HCT116 (cell line): ENCODE results near the gene PDSS2. TPM values are rescaled to one million over a fixed set of nuclear protein-coding genes. Genes with fewer than 3 reads are reported as not detected.

Source experiments
- ATAC-seq: fragments of 200-7000 bp; cut with Tn5 transposase; 2 replicates; pipeline ENCODE4 v1.9.1; 2020; ENCODE audit warnings: mild to moderate bottlenecking, moderate library complexity
- BruUV-seq: library from RNA; stranded (reverse); fragments of 400-500 nt; replicated peaks from 2 replicates; lab custom pipeline; 2021; lab: Mats Ljungman, UMichigan
- CTCF ChIA-PET: fragments of 300-600 bp; sonication (Branson Sonifier 250); formaldehyde crosslinking; loops from one replicate; lab custom pipeline; 2021; ENCODE audit warnings: antibody characterized with exemption; lab: Charles Lee
- POLR2A ChIA-PET: fragments of 300-600, 350-600 bp; sonication (Branson Sonifier 250); formaldehyde crosslinking; loops from one replicate; lab custom pipeline; 2021; ENCODE audit warnings: antibody characterized with exemption; lab: Charles Lee
- RAD21 ChIA-PET, 2 experiments: fragments of 300-600 bp; sonication (Branson Sonifier 250); formaldehyde crosslinking; loops; one replicate each; lab custom pipeline; 2023; ENCODE audit warnings: low total read pairs in 2 of 2; ENCODE audit not compliant: uncharacterized antibody in 2 of 2, unreplicated experiment in 2 of 2, low non-redundant PET in 1 of 2; lab: Charles Lee
- DNase-seq: peaks from one replicate; pipeline ENCODE4 v3.0.0-alpha.2; 2010; ENCODE audit warnings: low read depth, low spot score
- H2AFZ ChIP-seq: fragments of 200-600 bp; shearing (Covaris generic), sonication (generic); 2 replicates; pipeline ENCODE4 v1.6.1; 2017; ENCODE audit warnings: low read depth, mixed run types, mixed read lengths, antibody characterized with exemption, low read length; ENCODE audit not compliant: poor library complexity, severe bottlenecking
- H3K27ac ChIP-seq: 2 replicates; pipeline ENCODE4 v1.5.1; 2012; ENCODE audit warnings: low read depth, low read length
- H3K27me3 ChIP-seq: fragments of 200-600 bp; sonication (generic); 2 replicates; pipeline ENCODE4 v1.6.1; 2016; ENCODE audit warnings: mixed run types, low read length, mixed read lengths; ENCODE audit not compliant: insufficient read depth
- H3K36me3 ChIP-seq, 2 experiments: fragments of 200-500 bp in 1 of 2; fragments of 200-600 bp in 1 of 2; sonication (Bioruptor generic) in 1 of 2; sonication (generic) in 1 of 2; 2 replicates each; pipeline versions ENCODE4 v1.5.1 to v1.6.1; 2014 to 2016; ENCODE audit warnings: low read length in 2 of 2, inconsistent platforms in 1 of 2, mixed read lengths in 1 of 2, mixed run types in 1 of 2; ENCODE audit not compliant: insufficient read depth in 2 of 2, control insufficient read depth in 1 of 2
- H3K4me1 ChIP-seq, 2 experiments: fragments of 200-600 bp in 1 of 2; sonication (generic) in 1 of 2; 2 replicates each; pipeline versions ENCODE4 v1.5.1 to v1.6.1; 2012 to 2017; ENCODE audit warnings: low read length in 2 of 2, inconsistent platforms in 1 of 2, mild to moderate bottlenecking in 1 of 2, mixed read lengths in 1 of 2, mixed run types in 1 of 2, moderate library complexity in 1 of 2; ENCODE audit not compliant: insufficient read depth in 2 of 2, control insufficient read depth in 1 of 2
- H3K4me2 ChIP-seq: fragments of 200-600 bp; sonication (generic); 2 replicates; pipeline ENCODE4 v1.6.1; 2017; ENCODE audit warnings: mixed run types, low read length, mixed read lengths
- H3K4me3 ChIP-seq, 2 experiments: fragments of 200-600 bp in 1 of 2; sonication (generic) in 1 of 2; replicated peaks in 1 of 2; 2 replicates each; pipeline ENCODE4 v1.5.1; 2011 to 2016; ENCODE audit warnings: low read length in 2 of 2, control low read depth in 1 of 2, low read depth in 1 of 2, mild to moderate bottlenecking in 1 of 2, mixed read lengths in 1 of 2, mixed run types in 1 of 2
- H3K79me2 ChIP-seq: fragments of 200-600 bp; sonication (generic); 2 replicates; pipeline ENCODE4 v1.6.1; 2017; ENCODE audit warnings: mild to moderate bottlenecking, mixed run types, low read length, moderate library complexity, mixed read lengths; ENCODE audit not compliant: insufficient read depth
- H3K9ac ChIP-seq: fragments of 200-600 bp; sonication (generic); 2 replicates; pipeline ENCODE4 v1.6.1; 2016; ENCODE audit warnings: low read length, mixed read lengths
- H3K9me2 ChIP-seq: fragments of 200-600 bp; sonication (generic), shearing (Covaris generic); 2 replicates; pipeline ENCODE4 v1.6.1; 2017; ENCODE audit warnings: mixed run types, mild to moderate bottlenecking, moderate library complexity; ENCODE audit not compliant: insufficient read depth
- H3K9me3 ChIP-seq, 2 experiments: fragments of 200-500 bp in 1 of 2; fragments of 200-600 bp in 1 of 2; sonication (Bioruptor generic) in 1 of 2; sonication (generic) in 1 of 2; 2 replicates each; pipeline ENCODE4 v1.6.1; 2014 to 2017; ENCODE audit warnings: low read length in 2 of 2, mixed read lengths in 2 of 2, inconsistent platforms in 1 of 2, low read depth in 1 of 2, mild to moderate bottlenecking in 1 of 2, mixed run types in 1 of 2, moderate library complexity in 1 of 2; ENCODE audit not compliant: control insufficient read depth in 1 of 2, insufficient read depth in 1 of 2
- H4K20me1 ChIP-seq: fragments of 200-600 bp; sonication (generic), shearing (Covaris generic); 2 replicates; pipeline ENCODE4 v1.6.1; 2017; ENCODE audit warnings: mixed run types, mild to moderate bottlenecking, moderate library complexity; ENCODE audit not compliant: insufficient read depth
- CBX3 ChIP-seq: IDR thresholded peaks from 2 replicates; pipeline ENCODE4 v1.6.1; 2012; ENCODE audit warnings: low read depth
- CEBPB ChIP-seq: IDR thresholded peaks from 2 replicates; pipeline ENCODE4 v1.6.1; 2012; ENCODE audit warnings: low read depth
- EGR1 ChIP-seq: IDR thresholded peaks from 2 replicates; pipeline ENCODE4 v1.6.1; 2012; ENCODE audit warnings: low read depth
- ELF1 ChIP-seq: IDR thresholded peaks from 2 replicates; pipeline ENCODE4 v1.6.1; 2012; ENCODE audit warnings: low read depth, borderline replicate concordance
- EZH2 ChIP-seq: fragments of 200-600 bp; sonication (generic); IDR thresholded peaks from 2 replicates; pipeline ENCODE4 v1.6.1; 2017; ENCODE audit warnings: antibody characterized with exemption, mixed run types
- JUND ChIP-seq: IDR thresholded peaks from 2 replicates; pipeline ENCODE4 v1.6.1; 2012
- POLR2A ChIP-seq: IDR thresholded peaks from 2 replicates; pipeline ENCODE4 v1.7.0; 2011; ENCODE audit warnings: borderline replicate concordance; ENCODE audit not compliant: insufficient read depth, insufficient read length; ENCODE audit errors: extremely low read depth
- POLR2AphosphoS5 ChIP-seq: IDR thresholded peaks from 2 replicates; pipeline ENCODE4 v1.6.1; 2011; ENCODE audit warnings: mild to moderate bottlenecking, low read depth, low read length, moderate library complexity
- RAD21 ChIP-seq: IDR thresholded peaks from 2 replicates; pipeline ENCODE4 v1.6.1; 2012; ENCODE audit warnings: low read depth, mild to moderate bottlenecking
- SP1 ChIP-seq: IDR thresholded peaks from 2 replicates; pipeline ENCODE4 v1.6.1; 2012; ENCODE audit warnings: low read depth
- SRF ChIP-seq: IDR thresholded peaks from 2 replicates; pipeline ENCODE4 v1.6.1; 2012; ENCODE audit warnings: low read depth
- YY1 ChIP-seq: IDR thresholded peaks from 2 replicates; pipeline ENCODE4 v1.6.1; 2011; ENCODE audit warnings: low read length, low read depth, moderate library complexity, mild to moderate bottlenecking; ENCODE audit not compliant: insufficient replicate concordance; ENCODE audit errors: extremely low read depth
- ZFX ChIP-seq: fragments of 450-650 bp; IDR thresholded peaks from 2 replicates; pipeline ENCODE4 v1.6.1; 2017
- ZNF274 ChIP-seq: fragments of 200-500 bp; sonication (Bioruptor generic); IDR thresholded peaks from 2 replicates; pipeline ENCODE4 v1.6.1; 2014; ENCODE audit warnings: mild to moderate bottlenecking, low read depth, low read length, inconsistent platforms
- intact Hi-C: fragments of 100-400 bp; cut with micrococcal nuclease; formaldehyde crosslinking; loops from 2 replicates; pipeline ENCODE4 v1.10.0; 2022
- total RNA-seq: library from RNA; stranded (reverse); gene quantifications from one replicate; pipeline ENCODE4 v1.2.1, GENCODE V29; 2021; ENCODE audit not compliant: unreplicated experiment
- TF ChIP-seq, protein P1 (sequence below): IDR thresholded peaks from 2 replicates; pipeline ENCODE4 v1.6.1; 2012
- TF ChIP-seq, protein P2 (sequence below): IDR thresholded peaks from 2 replicates; pipeline ENCODE4 v1.6.1; 2012; ENCODE audit warnings: low read depth
- TF ChIP-seq, protein P3 (sequence below), 3 experiments: fragments of 200-600 bp in 1 of 3; sonication (generic) in 1 of 3; IDR thresholded peaks in 2 of 3; conservative IDR thresholded peaks in 1 of 3; 2 replicates each; pipeline ENCODE4 v1.5.1; 2012 to 2017; ENCODE audit warnings: low read depth in 2 of 3, low read length in 2 of 3, antibody characterized with exemption in 1 of 3, borderline replicate concordance in 1 of 3, control low read depth in 1 of 3, mild to moderate bottlenecking in 1 of 3, mixed read lengths in 1 of 3, mixed run types in 1 of 3, moderate library complexity in 1 of 3; ENCODE audit not compliant: insufficient read depth in 1 of 3
- TF ChIP-seq, protein P4 (sequence below): IDR thresholded peaks from 2 replicates; pipeline ENCODE4 v1.6.1; 2012

PDSS2 gene
- total RNA-seq, 1 experiment from 2014 or later = 12.2 TPM

DNA sequence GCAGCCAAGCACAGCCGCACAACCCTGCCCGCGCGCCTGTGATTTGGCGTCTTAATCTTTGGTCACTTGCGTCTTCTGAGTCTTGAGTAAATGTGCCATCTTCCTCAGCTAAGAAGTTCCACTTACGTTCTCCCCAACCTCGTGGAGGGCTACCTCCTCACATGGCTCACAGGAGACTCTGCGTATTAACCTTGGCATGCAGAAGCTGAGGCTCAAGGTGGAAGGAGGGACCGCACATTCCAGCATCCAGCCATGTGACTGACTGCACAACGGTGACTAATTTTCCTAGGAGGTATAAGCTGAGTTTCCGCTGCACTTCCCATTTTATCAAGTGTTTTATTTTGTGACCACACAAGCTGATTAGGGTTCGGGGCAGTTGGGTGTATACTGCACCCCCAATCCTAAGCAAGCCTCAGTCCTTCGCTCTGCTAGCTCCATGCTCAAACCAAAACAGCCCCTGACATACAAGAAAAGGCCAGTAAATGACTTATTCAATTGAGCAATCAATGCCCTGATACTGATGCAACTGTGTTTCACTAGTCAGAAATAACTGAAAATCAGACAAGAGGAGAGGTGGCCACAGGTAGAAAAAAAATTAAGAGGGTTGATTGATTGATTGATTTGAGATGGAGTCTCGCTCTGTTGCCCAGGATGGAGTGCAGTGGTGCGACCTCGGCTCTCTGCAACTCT lies 351.0 kb downstream of the PDSS2 start:
- H3K4me3 ChIP-seq = no peak overlapping the region
- DNase-seq = no peak
- no TSS peak for BruUV-seq
- no peaks in the 10 kb centered on the region for H3K36me3 ChIP-seq
- ChIA-PET POLR2A (no interaction called here), RAD21 (no interaction called here), CTCF (no interaction called here)
- H3K9me2 ChIP-seq = no peaks in the 10 kb centered on the region
- H3K9ac ChIP-seq = no peak overlapping the region
- intact Hi-C loops = no loop called here
- no peaks in the 10 kb centered on the region for H3K79me2 ChIP-seq
- H3K27me3 ChIP-seq = no peaks in the 10 kb centered on the region
- no peak overlapping the region for H3K27ac ChIP-seq
- ATAC-seq = no peak
- H2AFZ ChIP-seq = no peak overlapping the region
- H4K20me1 ChIP-seq = no peaks in the 10 kb centered on the region
- TF ChIP-seq, protein P1, sequence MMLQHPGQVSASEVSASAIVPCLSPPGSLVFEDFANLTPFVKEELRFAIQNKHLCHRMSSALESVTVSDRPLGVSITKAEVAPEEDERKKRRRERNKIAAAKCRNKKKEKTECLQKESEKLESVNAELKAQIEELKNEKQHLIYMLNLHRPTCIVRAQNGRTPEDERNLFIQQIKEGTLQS = no peak
- TF ChIP-seq POLR2AphosphoS5 (no peak), CBX3 (no peak), ZNF274 (no peak), CEBPB (no peak), SP1 (no peak), ZFX (no peak), EZH2 (no peak), YY1 (no peak), RAD21 (no peak), POLR2A (no peak), EGR1 (no peak), ELF1 (no peak), SRF (no peak), JUND (no peak)
- TF ChIP-seq, protein P2, sequence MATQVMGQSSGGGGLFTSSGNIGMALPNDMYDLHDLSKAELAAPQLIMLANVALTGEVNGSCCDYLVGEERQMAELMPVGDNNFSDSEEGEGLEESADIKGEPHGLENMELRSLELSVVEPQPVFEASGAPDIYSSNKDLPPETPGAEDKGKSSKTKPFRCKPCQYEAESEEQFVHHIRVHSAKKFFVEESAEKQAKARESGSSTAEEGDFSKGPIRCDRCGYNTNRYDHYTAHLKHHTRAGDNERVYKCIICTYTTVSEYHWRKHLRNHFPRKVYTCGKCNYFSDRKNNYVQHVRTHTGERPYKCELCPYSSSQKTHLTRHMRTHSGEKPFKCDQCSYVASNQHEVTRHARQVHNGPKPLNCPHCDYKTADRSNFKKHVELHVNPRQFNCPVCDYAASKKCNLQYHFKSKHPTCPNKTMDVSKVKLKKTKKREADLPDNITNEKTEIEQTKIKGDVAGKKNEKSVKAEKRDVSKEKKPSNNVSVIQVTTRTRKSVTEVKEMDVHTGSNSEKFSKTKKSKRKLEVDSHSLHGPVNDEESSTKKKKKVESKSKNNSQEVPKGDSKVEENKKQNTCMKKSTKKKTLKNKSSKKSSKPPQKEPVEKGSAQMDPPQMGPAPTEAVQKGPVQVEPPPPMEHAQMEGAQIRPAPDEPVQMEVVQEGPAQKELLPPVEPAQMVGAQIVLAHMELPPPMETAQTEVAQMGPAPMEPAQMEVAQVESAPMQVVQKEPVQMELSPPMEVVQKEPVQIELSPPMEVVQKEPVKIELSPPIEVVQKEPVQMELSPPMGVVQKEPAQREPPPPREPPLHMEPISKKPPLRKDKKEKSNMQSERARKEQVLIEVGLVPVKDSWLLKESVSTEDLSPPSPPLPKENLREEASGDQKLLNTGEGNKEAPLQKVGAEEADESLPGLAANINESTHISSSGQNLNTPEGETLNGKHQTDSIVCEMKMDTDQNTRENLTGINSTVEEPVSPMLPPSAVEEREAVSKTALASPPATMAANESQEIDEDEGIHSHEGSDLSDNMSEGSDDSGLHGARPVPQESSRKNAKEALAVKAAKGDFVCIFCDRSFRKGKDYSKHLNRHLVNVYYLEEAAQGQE = no peak
- TF ChIP-seq, protein P3, sequence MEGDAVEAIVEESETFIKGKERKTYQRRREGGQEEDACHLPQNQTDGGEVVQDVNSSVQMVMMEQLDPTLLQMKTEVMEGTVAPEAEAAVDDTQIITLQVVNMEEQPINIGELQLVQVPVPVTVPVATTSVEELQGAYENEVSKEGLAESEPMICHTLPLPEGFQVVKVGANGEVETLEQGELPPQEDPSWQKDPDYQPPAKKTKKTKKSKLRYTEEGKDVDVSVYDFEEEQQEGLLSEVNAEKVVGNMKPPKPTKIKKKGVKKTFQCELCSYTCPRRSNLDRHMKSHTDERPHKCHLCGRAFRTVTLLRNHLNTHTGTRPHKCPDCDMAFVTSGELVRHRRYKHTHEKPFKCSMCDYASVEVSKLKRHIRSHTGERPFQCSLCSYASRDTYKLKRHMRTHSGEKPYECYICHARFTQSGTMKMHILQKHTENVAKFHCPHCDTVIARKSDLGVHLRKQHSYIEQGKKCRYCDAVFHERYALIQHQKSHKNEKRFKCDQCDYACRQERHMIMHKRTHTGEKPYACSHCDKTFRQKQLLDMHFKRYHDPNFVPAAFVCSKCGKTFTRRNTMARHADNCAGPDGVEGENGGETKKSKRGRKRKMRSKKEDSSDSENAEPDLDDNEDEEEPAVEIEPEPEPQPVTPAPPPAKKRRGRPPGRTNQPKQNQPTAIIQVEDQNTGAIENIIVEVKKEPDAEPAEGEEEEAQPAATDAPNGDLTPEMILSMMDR (IDR thresholded peaks at IDR 0.05 in 2 of 3, conservative IDR thresholded peaks at IDR 0.05 in 1 of 3; ENCODE audit: borderline replicate concordance in 1 of 3, insufficient read depth in 1 of 3, low read depth in 2 of 3, low read length in 2 of 3) = no peak
- TF ChIP-seq, protein P4, sequence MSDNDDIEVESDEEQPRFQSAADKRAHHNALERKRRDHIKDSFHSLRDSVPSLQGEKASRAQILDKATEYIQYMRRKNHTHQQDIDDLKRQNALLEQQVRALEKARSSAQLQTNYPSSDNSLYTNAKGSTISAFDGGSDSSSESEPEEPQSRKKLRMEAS = no peak
- H3K4me2 ChIP-seq = no peak overlapping the region
- peaks cover 0 to under 1% of the 10 kb centered on the region in 2 experiments; a peak in 2 of 4 replicates for H3K4me1 ChIP-seq
- H3K9me3 ChIP-seq = no peaks in the 10 kb centered on the region
